Kidney capillary endothelial cell (primary cell): ENCODE data around the gene CNIH4.
"Not testable (repeated sequence)": the region's sequence is repeated elsewhere in the genome, so short reads cannot be mapped to it uniquely, and the experiment has no call there.

ENCODE experiments used
- DNase-seq: peaks from one replicate; pipeline ENCODE4 v3.0.0-alpha.2; 2018; ENCODE audit warnings: low spot score

CNIH4 gene

GRCh38 chr1:224356685-224357625 is at the start of gene CNIH4:
Gene CNIH4 (plus strand): TSS chr1:224356879. CDS start chr1:224356925, 46 bp downstream.
- peak; percentile 92 for DNase-seq

- DNase-seq: no peak
Measured at GRCh38 chr1:224308064-224308463, 48.6 kb upstream of the CNIH4 start.

GRCh38 chr1:224311503-224311902 is 45.2 kb upstream of the CNIH4 start:
- DNase-seq: not testable (repeated sequence)

- DNase-seq: no peak
Measured at GRCh38 chr1:224312025-224312424, 44.7 kb upstream of the CNIH4 start.

GRCh38 chr1:224317383-224318045 is 39.2 kb upstream of the CNIH4 start:
- DNase-seq: no peak

- DNase-seq: no peak
Measured at GRCh38 chr1:224321706-224322105, 35.0 kb upstream of the CNIH4 start.

GRCh38 chr1:224325959-224326358 is 30.7 kb upstream of the CNIH4 start:
- no peak for DNase-seq

- no peak for DNase-seq
Measured at GRCh38 chr1:224328644-224329043, 28.0 kb upstream of the CNIH4 start.

- DNase-seq: no peak
Measured at GRCh38 chr1:224329484-224329841, 27.2 kb upstream of the CNIH4 start.

GRCh38 chr1:224329842-224330753 is 26.6 kb upstream of the CNIH4 start, which contains the start of gene NVL:
Gene NVL (minus strand): TSS chr1:224330172. CDS start chr1:224330127, 45 bp downstream.
- peak; percentile 83 for DNase-seq

- DNase-seq: no peak
Measured at GRCh38 chr1:224331326-224331725, 25.4 kb upstream of the CNIH4 start.

GRCh38 chr1:224331824-224332223 is 24.9 kb upstream of the CNIH4 start:
- no peak for DNase-seq

GRCh38 chr1:224333309-224333926 is 23.3 kb upstream of the CNIH4 start:
- peak; percentile 59 for DNase-seq

GRCh38 chr1:224333939-224334786 is 22.5 kb upstream of the CNIH4 start:
- DNase-seq: peak; percentile 56

GRCh38 chr1:224338150-224338838 is 18.4 kb upstream of the CNIH4 start:
- DNase-seq: no peak

GRCh38 chr1:224339442-224340033 is 17.1 kb upstream of the CNIH4 start:
- no peak for DNase-seq

- not testable (repeated sequence) for DNase-seq
Measured at GRCh38 chr1:224340453-224341384, 16.0 kb upstream of the CNIH4 start.

GRCh38 chr1:224343679-224344078 is 13.0 kb upstream of the CNIH4 start:
- DNase-seq: no peak
